GM12892 (cell line): Measurements from ENCODE around the gene ZNF827.

Experiments
- DNase-seq: peaks from one replicate; pipeline ENCODE4 v3.0.0; 2011; ENCODE audit not compliant: insufficient read length
- FAIRE-seq: peaks from 2 replicates; lab custom pipeline; 2011; peaks lifted over from hg19 to GRCh38; lab: Jason Lieb, UNC
- POLR2A ChIP-seq: IDR thresholded peaks from 2 replicates; pipeline ENCODE4 v1.6.1; 2011; ENCODE audit warnings: low read depth, low read length, control low read depth
- POLR2AphosphoS5 ChIP-seq: IDR thresholded peaks from 2 replicates; pipeline ENCODE4 v1.6.1; 2011; ENCODE audit warnings: low read depth, low read length, control low read depth
- TAF1 ChIP-seq: IDR thresholded peaks from 2 replicates; pipeline ENCODE4 v1.6.1; 2011; ENCODE audit warnings: low read depth, mild to moderate bottlenecking, control low read depth, low read length, borderline replicate concordance

Gene ZNF827

DNA sequence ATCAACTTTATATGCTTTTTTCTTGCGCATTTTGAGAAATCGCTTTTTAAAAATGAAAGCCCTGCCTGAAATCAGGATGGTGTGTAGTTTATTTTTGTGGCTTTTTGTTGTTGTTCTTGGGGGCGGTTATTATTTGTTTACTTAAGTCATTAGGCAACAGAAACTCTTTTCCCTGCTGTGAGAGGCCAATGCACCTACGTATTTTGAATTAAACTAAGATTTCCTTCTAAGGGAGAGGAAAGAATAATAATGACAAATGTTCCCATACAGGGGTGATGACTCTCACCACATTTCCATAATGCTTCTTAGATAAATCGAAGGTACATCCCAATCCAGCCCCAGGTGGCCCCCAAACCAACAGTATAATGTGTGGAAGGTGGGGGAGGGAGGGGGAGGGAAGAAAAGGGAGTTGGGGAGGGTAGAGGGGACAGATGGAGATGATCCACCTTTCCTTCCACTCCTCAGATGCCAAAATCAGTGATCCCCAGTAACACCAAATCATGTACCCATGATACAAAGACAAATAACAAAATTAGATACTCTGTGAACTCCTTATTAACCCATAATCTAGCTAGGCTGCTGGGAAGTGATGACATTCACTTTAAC lies 39.6 kb downstream of the ZNF827 start:
- DNase-seq (no peak), FAIRE-seq (no peak)
- TF ChIP-seq POLR2A (no peak), POLR2AphosphoS5 (no peak), TAF1 (no peak)

DNA sequence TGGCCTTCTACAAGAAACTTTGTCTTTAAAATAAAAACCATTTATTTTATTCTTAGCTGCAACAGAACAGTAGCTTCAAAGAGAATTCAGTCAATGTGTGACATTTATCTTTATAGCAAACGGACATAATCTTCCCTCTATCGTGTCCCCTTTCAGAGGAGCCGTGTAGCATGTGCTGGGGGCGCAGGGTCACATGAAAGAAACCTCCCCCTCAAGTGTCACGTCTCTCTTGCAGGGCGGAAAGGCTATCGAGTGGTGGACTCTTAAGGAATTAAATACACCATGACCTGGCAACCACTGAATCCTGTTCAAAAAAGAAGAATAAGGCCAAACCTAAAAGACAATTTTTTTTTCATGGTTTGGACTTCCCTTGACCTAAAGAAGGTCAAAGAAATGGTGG lies 40.2 kb downstream of the ZNF827 start:
- FAIRE-seq, result no peak
- TF ChIP-seq TAF1 (no peak), POLR2A (no peak), POLR2AphosphoS5 (no peak)

DNA sequence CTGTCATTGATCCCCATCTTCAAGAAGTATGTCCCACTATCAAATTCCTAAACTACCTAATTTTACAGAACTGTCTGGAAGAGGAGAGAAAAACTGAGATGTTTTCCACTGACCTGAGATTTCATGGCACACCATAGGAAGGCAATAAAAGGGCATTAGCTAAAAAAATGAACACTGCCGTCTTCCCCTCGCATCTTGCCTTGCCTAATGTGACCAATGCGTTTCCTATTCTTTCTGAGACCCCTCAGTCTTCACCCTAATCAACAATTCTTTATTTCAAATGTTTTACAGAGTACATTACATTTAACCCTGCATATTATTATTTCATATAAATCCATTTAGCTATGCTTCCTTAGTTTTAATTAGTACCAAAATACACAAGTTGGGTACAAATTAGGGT lies 43.6 kb downstream of the ZNF827 start:
- TF ChIP-seq POLR2A (no peak), TAF1 (no peak), POLR2AphosphoS5 (no peak)
- DNase-seq (no peak), FAIRE-seq (no peak)

More for the DNA sequence above, 40.2 kb downstream of the ZNF827 start:
- DNase-seq, result no peak

DNA sequence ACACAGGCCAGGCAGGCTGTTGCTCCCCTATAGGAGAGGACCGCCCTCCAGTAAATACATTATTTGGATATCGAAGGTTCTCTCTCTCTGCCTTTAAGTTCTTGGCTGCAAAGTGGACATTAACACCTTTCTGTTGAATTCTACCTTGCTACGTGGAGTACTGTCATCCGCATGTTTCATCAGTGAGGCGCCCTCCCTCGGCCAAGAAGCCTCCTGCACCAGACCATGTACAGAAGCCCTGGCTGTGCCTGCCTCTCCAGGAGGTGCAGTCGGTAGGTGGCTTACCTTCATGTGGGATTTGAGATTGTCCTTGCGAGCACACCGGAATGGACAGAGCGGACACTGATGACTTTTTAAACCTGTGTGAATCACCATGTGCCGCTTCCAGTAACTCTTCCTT lies 46.7 kb downstream of the ZNF827 start:
- DNase-seq, result no peak
- no peak for FAIRE-seq
- TF ChIP-seq POLR2A, result no peak
- TF ChIP-seq TAF1, result no peak
- TF ChIP-seq POLR2AphosphoS5, result no peak

DNA sequence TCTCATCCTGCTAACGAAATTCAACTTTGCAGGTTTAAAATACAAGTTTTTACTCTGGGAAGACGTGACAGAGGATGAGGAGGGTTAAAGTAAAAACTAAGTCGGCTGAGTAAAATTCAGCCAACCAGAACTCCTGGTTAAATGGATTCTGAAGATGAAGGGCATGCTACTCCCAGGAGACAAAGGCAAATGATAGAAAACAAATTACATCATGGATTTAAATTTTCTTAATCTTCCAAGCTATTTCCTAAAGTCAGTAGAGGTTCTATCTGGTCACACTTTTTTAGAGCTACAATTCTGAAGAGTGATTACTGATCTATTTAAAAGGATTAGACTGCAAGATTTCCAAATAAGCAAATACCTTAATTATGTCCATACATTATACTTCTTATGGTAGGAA lies 47.9 kb downstream of the ZNF827 start:
- no peak for FAIRE-seq
- DNase-seq, result no peak
- TF ChIP-seq POLR2A, result no peak
- TF ChIP-seq POLR2AphosphoS5, result no peak
- TF ChIP-seq TAF1, result no peak

DNA sequence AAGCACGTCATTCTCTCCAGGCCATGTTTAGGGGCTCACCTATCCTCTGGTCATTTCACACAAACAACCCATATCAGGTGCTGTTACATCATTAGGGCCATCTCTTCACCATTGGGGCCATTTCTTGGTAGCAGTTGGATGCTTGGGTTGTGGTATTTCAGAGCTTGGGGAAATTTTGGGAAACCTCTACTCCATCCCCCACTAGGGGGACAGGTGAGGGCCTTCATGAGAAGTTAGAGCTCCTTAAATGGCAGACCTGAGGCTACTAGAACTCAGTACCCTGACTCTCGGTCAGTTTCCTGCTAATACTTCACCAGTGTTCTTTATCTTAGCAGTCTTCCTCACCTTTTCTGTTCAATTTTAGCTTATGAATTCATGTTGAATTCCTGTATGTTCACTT lies 50.2 kb downstream of the ZNF827 start:
- TF ChIP-seq POLR2AphosphoS5, result no peak
- TF ChIP-seq POLR2A, result no peak
- TF ChIP-seq TAF1, result no peak
- FAIRE-seq, result peak; percentile 74
- no peak for DNase-seq

DNA sequence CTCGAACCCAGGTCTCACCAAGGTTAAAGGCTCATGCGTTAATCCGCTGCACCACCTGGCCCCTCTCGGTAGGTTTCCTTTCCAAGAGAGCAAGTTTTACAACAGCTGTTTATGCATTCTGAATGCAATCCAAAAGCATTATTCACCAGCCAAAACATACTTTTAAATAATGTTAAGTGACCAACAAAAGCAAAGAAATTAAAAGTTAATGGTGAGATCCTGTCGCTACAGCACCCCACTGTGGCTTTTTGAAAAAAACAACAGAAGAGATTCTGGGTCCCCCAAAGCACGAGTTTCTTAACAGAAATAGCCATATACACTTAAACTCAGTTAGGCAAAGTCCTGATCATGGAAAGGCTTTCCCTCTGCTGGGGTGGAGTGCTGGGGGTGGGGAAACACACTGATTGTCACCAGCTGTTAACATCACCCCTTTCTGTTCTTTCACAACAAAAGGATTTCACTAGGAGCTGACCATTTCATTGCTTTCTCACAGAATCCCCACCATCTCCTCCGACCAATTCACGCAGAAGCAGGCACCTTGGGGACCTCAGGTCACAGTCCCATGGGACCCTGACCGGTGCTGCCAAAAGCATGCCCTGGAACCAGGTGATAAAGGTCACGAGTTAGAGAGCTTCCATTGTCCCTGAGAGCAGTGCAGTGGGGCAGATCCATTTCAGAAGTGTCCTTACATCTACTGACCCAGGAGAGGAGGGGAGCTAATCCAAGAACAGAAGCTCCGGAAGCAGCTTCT lies 51.2 kb downstream of the ZNF827 start:
- no peak for DNase-seq
- TF ChIP-seq POLR2AphosphoS5, result no peak
- TF ChIP-seq POLR2A, result no peak
- no peak for TF ChIP-seq TAF1
- peak; percentile 42 for FAIRE-seq

DNA sequence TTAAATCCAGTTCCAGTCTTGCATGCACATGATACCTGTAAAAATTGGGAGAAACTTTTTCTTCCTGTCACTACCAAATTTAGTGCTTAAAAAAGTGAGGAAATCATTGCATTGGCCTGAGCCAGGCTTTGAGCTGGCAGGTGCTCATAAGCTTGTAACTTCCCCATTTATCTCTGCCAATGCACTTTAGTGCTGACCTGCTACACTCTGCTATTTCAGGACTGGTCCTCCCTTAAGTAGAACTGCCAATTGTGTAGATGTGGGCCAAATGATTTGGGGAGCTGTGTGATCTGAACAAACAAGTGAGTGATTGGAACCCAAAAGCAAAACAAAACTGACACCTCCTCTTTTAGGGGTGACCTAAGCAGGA lies 51.8 kb downstream of the ZNF827 start:
- no peak for FAIRE-seq

DNA sequence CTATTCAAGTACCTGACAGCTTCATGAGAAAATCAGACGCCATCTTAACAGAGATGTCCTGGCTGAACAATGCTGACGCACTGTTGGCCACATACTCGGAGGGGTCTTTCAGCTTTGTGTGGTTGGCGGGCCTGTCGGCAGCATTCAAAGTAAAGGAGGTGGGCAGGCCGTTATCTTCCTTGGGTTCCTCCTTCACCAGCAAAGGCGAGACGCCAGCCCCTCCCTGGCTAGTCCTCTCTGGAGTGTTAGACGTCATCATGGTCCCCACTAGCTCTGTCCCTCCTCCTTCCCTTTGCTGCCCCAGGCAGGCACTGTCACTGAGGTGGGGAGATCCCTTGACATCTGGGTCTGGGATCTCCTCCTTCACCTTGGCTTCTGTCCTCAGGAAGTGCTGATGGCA lies 53.0 kb downstream of the ZNF827 start:
- FAIRE-seq (no peak), DNase-seq (no peak)
- TF ChIP-seq POLR2AphosphoS5, result no peak

More for the DNA sequence above, 51.8 kb downstream of the ZNF827 start:
- TF ChIP-seq TAF1, result no peak
- no peak for DNase-seq

DNA sequence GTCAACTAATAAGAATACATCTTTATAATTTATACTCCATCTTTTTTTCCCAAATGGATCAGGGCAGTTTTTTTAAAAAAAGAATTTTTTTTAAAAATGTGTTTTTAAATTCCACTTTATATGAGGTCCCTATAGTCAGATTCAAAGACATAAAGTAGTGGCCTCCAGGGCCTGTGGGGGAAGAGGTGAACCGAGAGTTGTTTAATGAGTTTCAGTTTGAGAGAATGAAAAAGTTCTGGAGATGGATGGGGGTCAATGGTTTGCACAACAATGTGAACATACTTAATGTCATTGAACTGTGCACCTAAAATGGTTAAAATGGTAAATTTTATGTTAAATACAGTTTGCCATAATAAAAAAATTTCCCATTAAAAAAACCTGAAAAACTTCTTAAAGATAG lies 53.8 kb downstream of the ZNF827 start:
- DNase-seq (no peak), FAIRE-seq (peak; percentile 84)
- TF ChIP-seq POLR2AphosphoS5 (no peak), TAF1 (no peak), POLR2A (no peak)

DNA sequence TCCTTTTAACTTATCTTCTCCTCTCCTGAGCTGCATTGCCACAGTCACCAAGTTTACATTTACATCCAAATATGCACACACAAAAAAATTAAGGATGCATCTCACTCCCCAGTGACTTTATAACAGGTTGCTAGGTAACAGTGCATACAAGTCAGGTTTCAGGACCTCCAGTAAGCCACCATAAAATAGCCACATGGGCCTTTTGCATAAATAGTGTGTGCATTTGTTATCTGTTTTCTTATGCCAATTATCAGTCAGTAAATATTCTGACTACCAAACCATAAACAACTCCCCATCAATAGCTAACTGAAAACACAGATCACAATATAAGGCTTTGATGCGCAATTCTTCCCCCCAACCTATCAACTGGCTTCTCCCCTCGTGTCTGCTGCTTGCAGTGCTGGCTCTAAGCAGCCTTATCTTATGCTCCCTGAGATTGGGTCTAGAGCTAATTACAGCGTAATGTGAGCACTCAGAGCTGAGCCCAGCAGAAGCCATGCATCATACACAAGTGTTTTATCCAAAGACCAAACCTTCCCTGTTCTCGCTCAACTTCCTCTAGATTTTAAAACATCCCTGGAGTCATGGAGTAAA lies 55.4 kb downstream of the ZNF827 start:
- DNase-seq, result no peak
- TF ChIP-seq POLR2AphosphoS5, result no peak
- TF ChIP-seq TAF1, result no peak
- TF ChIP-seq POLR2A, result no peak

DNA sequence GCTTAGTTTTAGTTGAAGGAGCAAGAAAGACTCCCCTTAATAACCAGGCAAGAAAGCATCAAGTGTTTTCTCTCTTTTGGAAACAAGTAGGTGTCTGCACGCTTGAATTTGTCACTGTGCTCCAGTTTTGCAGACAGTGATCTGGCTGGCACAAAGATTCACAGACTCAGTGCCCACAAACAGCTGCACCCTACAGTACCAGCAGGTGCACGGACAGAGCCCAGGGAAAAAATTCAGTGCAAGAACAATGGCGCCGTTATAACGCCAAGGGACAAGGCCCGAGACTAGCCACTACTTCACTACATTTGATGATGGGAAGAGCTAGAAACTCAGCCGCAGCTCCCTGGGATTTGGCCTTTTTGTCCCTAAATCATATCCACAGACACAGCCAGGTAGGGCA lies 56.0 kb downstream of the ZNF827 start:
- FAIRE-seq (no peak), DNase-seq (no peak)
- TF ChIP-seq POLR2A (no peak), TAF1 (no peak), POLR2AphosphoS5 (no peak)

More for the DNA sequence above, 55.4 kb downstream of the ZNF827 start:
- peak; percentile 71 for FAIRE-seq

DNA sequence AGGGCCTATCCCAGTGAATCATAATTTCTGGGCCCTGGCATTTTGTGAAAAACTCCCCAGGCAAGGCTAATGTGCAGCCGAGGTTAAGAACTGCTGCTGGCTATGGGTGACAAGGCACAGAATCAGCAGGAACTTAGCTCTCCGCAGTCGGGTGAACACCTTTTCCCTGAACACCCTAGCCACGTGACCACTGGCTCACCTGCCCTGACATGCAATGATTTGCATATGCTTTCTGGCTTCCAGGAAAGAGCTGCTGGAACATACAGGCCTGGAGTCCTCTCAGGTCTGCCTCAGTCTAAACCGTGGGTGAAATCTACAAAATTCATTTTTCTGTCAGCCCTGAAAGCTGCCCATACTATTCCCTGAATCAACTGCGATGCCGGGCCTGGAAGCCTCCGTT lies 56.6 kb downstream of the ZNF827 start:
- FAIRE-seq (no peak), DNase-seq (no peak)
- TF ChIP-seq POLR2AphosphoS5 (no peak), TAF1 (no peak), POLR2A (no peak)
